Lower leg skin (tissue), 3 donors: ENCODE results near the gene BEND5.

ENCODE experiments used
- POLR2A ChIP-seq, 2 donors: fragments of 450-650 bp; IDR thresholded peaks; one replicate each; pipeline ENCODE4 v1.6.1; 2016 to 2017; ENCODE audit warnings: antibody characterized with exemption in 2 of 2, mild to moderate bottlenecking in 1 of 2, moderate library complexity in 1 of 2
- TF ChIP-seq, protein P1 (sequence below), 3 donors: fragments of 450-650 bp; IDR thresholded peaks; one replicate each; pipeline ENCODE4 v1.5.1; 2016; ENCODE audit warnings: antibody characterized with exemption in 3 of 3, mild to moderate bottlenecking in 3 of 3, moderate library complexity in 2 of 3

DNA sequence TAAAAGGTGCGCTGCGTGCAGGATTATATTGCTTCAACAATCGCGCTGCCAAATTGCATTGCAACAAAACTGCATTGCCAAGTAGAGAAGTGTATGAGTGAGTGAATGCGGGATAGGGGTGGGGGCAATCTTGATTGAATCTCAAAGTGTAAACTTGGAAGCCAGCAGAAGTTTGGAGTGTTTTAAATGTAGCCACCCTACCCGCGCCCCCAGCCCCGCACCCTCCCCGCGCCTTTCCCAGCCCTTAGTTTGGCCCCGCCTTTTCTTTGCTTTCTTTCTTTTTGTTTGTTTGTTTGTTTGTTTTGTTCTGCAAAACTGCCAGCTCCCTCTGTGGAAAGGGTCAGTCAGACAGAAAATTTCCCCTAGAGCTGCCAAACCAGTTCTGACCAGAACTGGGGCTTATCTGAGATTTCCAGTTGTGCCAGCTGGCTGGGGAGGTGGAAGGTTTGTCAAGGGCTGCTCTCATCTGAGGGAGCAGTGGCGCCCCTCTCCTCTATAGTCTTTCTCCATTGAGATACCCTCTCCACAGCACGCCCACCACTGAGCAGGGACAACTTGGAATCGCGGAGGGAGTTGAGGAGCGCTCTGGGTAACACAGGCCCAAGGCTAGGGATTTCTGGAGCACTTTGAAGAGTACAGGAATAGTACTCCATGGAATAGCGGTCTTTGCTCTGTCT is 666 bp upstream of the BEND5 start:
- TF ChIP-seq, protein P1, sequence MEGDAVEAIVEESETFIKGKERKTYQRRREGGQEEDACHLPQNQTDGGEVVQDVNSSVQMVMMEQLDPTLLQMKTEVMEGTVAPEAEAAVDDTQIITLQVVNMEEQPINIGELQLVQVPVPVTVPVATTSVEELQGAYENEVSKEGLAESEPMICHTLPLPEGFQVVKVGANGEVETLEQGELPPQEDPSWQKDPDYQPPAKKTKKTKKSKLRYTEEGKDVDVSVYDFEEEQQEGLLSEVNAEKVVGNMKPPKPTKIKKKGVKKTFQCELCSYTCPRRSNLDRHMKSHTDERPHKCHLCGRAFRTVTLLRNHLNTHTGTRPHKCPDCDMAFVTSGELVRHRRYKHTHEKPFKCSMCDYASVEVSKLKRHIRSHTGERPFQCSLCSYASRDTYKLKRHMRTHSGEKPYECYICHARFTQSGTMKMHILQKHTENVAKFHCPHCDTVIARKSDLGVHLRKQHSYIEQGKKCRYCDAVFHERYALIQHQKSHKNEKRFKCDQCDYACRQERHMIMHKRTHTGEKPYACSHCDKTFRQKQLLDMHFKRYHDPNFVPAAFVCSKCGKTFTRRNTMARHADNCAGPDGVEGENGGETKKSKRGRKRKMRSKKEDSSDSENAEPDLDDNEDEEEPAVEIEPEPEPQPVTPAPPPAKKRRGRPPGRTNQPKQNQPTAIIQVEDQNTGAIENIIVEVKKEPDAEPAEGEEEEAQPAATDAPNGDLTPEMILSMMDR (IDR thresholded peaks at IDR 0.05), result no peak
- TF ChIP-seq POLR2A (IDR thresholded peaks at IDR 0.05), result no peak
